MG63 (cell line): ENCODE results near the gene SPPL3. TPM values are rescaled to one million over a fixed set of nuclear protein-coding genes. Genes with fewer than 3 reads are reported as not detected.
"Not testable (repeated sequence)": the region's sequence is repeated elsewhere in the genome, so short reads cannot be mapped to it uniquely, and the experiment has no call there.

Source experiments
- DNase-seq: peaks from one replicate; pipeline ENCODE4 v3.0.0-alpha.2; 2020
- H3K27me3 ChIP-seq: fragments of 250-450 bp; sonication (Bioruptor Pico); 2 replicates; pipeline ENCODE4 v1.5.1; 2020; ENCODE audit warnings: mild to moderate bottlenecking, moderate library complexity
- H3K36me3 ChIP-seq: fragments of 250-450 bp; sonication (Bioruptor Pico); 2 replicates; pipeline ENCODE4 v1.5.1; 2020; ENCODE audit warnings: mild to moderate bottlenecking, moderate library complexity
- H3K4me3 ChIP-seq: fragments of 250-450 bp; sonication (Bioruptor Pico); 2 replicates; pipeline ENCODE4 v1.5.1; 2020; ENCODE audit warnings: mild to moderate bottlenecking, moderate library complexity
- H3K9me3 ChIP-seq: fragments of 250-450 bp; sonication (Bioruptor Pico); 2 replicates; pipeline ENCODE4 v1.5.1; 2020; ENCODE audit warnings: mild to moderate bottlenecking, moderate library complexity
- total RNA-seq: library from RNA; depleted of rRNA; stranded (reverse); fragments of >200 nt; shearing (Covaris generic); gene quantifications from 2 replicates; pipeline ENCODE4 v1.2.3, GENCODE V29; 2014; ENCODE audit warnings: low replicate concordance

Gene SPPL3
- total RNA-seq, 1 experiment from 2014 or later: 6.2 TPM

DNA sequence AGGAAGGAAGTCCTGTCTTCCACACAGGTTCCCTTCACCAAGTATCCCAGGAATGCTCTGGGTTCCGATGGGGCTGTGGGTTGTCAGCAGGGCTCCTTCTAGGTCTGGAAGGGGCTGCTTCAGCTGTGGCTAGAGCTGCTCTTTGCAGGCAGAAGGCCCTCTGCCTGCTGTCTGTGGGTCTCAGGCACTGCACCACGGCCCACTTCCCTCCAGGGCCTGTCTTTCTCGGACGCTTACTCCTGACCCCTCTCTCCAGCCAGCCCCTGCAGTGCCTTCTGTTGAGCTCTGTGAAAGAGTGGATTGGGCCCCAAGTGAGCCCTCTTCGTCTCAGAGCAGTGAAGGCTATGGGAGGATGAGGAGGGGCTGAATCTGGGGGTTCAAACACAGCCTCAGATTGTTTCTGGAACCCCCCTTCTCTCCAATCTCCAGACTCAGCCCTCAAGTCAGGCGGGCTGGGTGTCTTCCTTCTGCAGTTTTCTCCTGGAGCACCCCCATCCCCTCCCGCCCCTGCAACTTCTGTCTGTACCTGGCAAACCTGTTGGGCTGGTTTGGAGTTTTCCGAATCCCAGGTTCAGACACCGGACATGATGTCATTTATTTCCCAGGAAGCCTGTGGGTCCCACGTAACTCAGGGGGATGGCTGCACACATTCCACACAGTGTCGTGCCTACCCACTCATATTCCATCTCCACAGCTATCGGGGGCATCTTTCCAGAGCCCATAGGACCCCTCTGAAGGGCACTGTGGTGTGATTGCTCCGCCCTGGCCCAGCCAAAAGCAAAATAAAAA, 24.9 kb upstream of the SPPL3 start:
- Histone ChIP-seq H3K27me3 (no peaks in the 10 kb centered on the region), H3K36me3 (no peaks in the 10 kb centered on the region), H3K9me3 (no peaks in the 10 kb centered on the region), H3K4me3 (no peak overlapping the region)
- DNase-seq: no peak

DNA sequence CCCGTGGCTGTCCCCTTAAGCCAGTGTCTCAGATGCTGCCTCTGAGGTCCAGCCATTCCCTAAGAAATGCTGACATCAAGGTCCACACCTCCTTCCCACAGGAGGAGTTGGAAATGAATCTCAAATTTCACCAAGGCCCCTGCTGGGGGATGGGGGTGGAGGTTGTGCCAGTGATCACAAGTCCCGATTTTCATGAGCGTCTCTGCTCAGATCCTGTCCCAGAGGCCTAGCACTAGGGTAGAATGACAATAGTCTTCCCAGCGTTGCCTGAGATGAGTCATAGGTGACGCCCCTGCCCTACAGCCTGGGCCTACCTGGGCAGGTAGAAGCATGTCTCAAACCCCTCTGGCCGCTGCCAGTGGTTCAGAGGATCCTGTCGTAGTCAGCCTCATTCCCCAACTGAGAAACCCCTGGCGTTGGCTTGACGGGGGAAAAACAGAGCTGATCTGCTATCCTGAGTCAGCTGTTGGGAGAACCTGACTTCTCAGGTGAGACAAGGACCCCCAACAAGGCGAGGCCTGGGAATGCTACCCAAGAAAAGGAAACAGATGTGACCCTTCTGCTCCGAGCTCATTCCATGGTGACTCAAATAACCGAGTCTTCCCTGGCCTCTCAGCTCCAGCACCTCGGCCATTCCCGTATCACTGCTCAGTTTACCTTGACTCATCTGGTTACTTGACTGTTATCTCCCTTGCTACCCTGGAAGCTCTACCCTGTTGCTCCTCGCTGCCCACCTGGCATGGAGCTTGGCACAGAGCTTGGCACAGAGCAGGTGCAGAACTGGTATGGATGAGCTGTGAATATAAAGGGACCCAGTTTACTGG, 21.8 kb upstream of the SPPL3 start:
- DNase-seq: no peak
- Histone ChIP-seq H3K27me3 (no peaks in the 10 kb centered on the region), H3K9me3 (no peaks in the 10 kb centered on the region), H3K4me3 (no peak overlapping the region), H3K36me3 (no peaks in the 10 kb centered on the region)

- H3K27me3 ChIP-seq: no peaks in the 10 kb centered on the region
These were observed 18.1 kb upstream of the SPPL3 start for GRCh38 chr12:120922279-120922678.

GRCh38 chr12:120921637-120922036, 17.5 kb upstream of the SPPL3 start:
- H3K4me3 ChIP-seq: no peak overlapping the region
- H3K36me3 ChIP-seq: no peaks in the 10 kb centered on the region
- DNase-seq: no peak
- peaks cover 10% of the 10 kb centered on the region; the same call in 1 of the 2 replicates for H3K9me3 ChIP-seq
- H3K27me3 ChIP-seq: no peaks in the 10 kb centered on the region

More at GRCh38 chr12:120922279-120922678, 18.1 kb upstream of the SPPL3 start:
- Histone ChIP-seq H3K36me3 (no peaks in the 10 kb centered on the region), H3K4me3 (no peak overlapping the region), H3K9me3 (peaks cover 10% of the 10 kb centered on the region; the same call in 1 of the 2 replicates)
- no peak for DNase-seq

GRCh38 chr12:120920178-120920577, 16.0 kb upstream of the SPPL3 start:
- H3K36me3 ChIP-seq: no peaks in the 10 kb centered on the region
- no peaks in the 10 kb centered on the region for H3K27me3 ChIP-seq
- H3K4me3 ChIP-seq: no peak overlapping the region
- no peak for DNase-seq
- peaks cover 10% of the 10 kb centered on the region; the same call in 1 of the 2 replicates for H3K9me3 ChIP-seq

DNA sequence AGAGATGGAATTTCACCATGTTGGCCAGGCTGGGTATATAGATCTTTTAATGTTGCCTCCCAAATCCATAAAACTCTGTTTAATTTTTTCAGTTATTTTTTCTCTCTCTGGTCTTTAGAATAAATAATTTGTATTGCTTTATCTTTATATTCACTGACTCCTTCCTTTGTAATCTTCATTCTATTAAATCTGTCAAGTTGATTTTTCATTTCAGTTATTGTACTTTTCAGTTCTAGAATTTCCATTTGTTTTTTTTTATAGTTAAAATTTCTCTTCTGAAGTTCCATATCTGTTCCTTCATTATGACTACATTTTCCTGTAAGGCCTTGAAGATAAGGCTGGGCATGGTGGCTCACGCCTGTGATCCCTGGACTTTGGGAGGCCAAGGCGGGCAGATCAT, 13.6 kb upstream of the SPPL3 start:
- Histone ChIP-seq H3K27me3 (no peaks in the 10 kb centered on the region), H3K4me3 (no peak overlapping the region), H3K9me3 (peaks cover 10% of the 10 kb centered on the region; the same call in 1 of the 2 replicates), H3K36me3 (no peaks in the 10 kb centered on the region)
- DNase-seq: no peak

DNA sequence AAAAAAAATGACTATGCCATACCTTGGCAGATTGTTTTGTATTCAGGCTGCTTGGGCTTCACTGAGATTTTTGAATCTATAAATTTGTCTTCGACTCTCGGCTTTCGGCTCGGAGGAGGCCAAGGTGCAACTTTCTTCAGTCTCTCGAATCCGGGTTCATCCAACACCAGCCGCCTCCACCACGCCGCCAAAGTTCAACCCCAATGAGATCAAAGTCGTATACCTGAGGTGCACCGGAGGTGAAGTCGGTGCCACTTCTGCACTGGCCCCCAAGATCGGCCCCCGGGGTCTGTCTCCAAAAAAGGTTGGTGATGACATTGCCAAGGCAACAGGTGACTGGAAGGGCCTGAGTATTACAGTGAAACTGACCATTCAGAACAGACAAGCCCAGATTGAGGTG, 12.4 kb upstream of the SPPL3 start:
- Histone ChIP-seq H3K27me3 (no peaks in the 10 kb centered on the region), H3K9me3 (peaks cover 10% of the 10 kb centered on the region; the same call in 1 of the 2 replicates)

GRCh38 chr12:120914794-120915193, 10.6 kb upstream of the SPPL3 start:
- Histone ChIP-seq H3K27me3 (no peaks in the 10 kb centered on the region), H3K4me3 (no peak overlapping the region), H3K36me3 (no peaks in the 10 kb centered on the region), H3K9me3 (peaks cover 10% of the 10 kb centered on the region; the same call in 1 of the 2 replicates)
- DNase-seq: no peak

More for the DNA sequence above, 12.4 kb upstream of the SPPL3 start:
- Histone ChIP-seq H3K4me3 (no peak overlapping the region), H3K36me3 (no peaks in the 10 kb centered on the region)
- no peak for DNase-seq

DNA sequence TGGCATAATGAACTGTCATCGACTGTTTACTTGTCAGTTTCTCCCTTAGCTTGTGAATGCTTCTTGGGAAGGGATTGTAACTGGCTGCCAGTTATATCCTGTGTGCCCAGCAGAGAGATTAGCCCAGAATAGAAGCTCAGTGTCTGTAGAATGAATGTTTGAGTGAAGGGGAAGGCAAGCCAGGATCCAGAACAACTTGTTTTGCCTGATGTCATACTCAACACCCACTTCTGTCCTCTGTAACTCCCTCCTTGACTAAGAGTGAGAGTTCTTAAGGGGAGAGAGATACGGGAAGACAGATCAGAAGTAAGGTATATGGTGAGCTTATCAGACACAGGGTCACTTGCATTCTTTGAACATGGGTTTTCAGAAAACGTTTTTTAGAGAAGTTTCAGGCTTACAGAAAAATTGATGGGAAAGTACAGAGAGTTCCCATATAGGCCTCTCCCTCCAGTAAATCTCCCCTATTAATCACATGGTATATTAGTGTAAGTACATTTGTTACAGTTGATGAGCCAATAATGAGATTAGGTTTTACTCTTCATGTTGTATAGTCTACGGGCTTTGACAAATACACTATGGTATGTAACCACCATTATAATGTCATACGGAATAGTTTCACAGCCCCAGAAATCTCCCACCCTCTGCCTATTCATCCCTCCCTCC, 5.6 kb upstream of the SPPL3 start:
- no peaks in the 10 kb centered on the region for H3K9me3 ChIP-seq
- no peak for DNase-seq

GRCh38 chr12:120905856-120906384, 1.8 kb upstream of the SPPL3 start:
- Histone ChIP-seq H3K4me3 (no peak overlapping the region), H3K9me3 (no peaks in the 10 kb centered on the region), H3K27me3 (no peaks in the 10 kb centered on the region), H3K36me3 (no peaks in the 10 kb centered on the region)
- DNase-seq: no peak

More for the DNA sequence above, 5.6 kb upstream of the SPPL3 start:
- Histone ChIP-seq H3K4me3 (no peak overlapping the region), H3K27me3 (no peaks in the 10 kb centered on the region), H3K36me3 (no peaks in the 10 kb centered on the region)

DNA sequence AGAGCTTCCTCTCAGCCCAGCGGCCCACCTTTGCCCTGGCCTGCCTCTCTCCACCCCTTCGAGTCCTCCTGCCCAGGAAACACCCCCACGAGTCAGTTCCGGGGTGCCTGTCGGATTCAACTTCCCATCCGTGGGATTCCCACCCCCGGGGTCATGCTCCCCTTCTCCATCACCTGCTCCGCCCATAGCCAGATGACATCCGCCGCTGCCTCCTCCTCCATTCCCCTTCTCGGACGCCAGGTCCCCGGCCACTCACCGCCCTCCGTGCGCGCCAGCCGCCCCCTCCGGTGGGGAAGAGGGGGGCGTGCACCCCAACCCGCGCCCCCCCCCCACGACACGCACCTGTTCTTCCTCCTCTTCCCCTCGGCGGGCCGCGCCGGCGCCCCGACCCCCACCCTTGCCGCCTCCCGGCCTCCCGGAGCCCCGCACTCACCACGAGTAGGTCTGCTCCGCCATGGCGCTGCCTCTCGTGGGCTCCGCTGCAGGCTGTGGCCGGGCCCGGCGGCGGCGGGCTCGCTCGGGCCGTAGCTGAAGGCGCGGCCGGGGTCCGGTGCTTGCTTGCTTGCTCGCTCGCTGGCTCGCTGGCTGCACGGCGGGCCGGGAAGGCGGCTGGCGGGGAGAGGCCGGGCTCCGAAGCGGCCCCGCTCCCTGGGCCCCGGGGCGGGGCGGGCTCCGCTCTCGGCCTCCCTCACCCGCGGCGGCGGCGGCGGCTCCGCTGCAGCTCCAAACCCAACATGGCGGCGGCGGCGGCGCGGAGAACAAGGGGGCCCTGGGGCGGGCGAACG, 554 bp downstream of the SPPL3 start:
- Histone ChIP-seq H3K4me3 (peak overlapping the region; percentile 71), H3K9me3 (no peaks in the 10 kb centered on the region), H3K27me3 (no peaks in the 10 kb centered on the region), H3K36me3 (0 out of 2 replicates have a peak, but pooled peaks cover 3% of the 10 kb centered on the region)
- DNase-seq: peak; percentile 38

GRCh38 chr12:120902846-120903411, 1.2 kb downstream of the SPPL3 start:
- no peak for DNase-seq
- H3K27me3 ChIP-seq: no peaks in the 10 kb centered on the region
- H3K4me3 ChIP-seq: peak overlapping the region; percentile 71
- H3K36me3 ChIP-seq: 0 out of 2 replicates have a peak, but pooled peaks cover 3% of the 10 kb centered on the region
- no peaks in the 10 kb centered on the region for H3K9me3 ChIP-seq

DNA sequence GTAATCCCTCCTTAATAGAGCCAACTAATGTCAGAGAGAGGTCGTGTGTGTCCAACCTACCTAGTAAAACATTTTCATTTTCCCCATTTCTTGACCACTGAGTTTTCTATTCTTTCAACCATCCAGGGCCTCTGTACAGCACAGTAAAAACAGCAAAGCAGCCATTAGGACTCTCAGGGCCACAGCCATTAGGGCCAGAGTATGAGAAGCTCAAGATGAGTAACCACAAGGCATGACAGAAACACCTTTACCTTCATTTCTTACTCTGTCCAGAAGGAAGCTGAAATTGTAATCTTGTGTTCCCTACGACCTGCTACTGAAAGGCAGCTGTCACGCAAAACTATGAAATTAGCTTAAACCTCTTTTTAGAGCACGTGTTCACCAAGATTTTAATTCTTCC, 2.3 kb downstream of the SPPL3 start:
- no peak for DNase-seq
- no peaks in the 10 kb centered on the region for H3K9me3 ChIP-seq
- no peaks in the 10 kb centered on the region for H3K27me3 ChIP-seq
- 0 out of 2 replicates have a peak, but pooled peaks cover 3% of the 10 kb centered on the region for H3K36me3 ChIP-seq
- H3K4me3 ChIP-seq: no peak overlapping the region

GRCh38 chr12:120901101-120901500, 3.1 kb downstream of the SPPL3 start:
- H3K9me3 ChIP-seq, H3K4me3 ChIP-seq, H3K27me3 ChIP-seq, H3K36me3 ChIP-seq, DNase-seq: not testable (repeated sequence)

DNA sequence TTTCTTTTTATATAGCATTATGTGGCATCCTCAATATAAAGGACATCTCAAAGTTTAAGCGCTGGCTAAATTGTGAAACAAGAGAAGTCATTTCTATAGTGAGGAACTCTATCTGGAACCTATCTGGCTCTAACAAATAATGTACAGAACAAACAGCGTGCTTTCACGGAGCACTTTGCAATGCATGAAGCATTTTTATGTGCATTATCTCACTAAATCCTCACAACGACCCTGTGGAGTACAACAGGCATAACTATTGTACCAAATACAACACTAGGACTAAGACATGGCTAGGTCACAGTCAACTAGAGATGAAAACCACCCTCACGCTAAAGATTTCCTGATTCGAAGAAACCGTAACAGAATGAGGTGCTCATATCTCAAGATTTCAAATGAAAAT, 8.6 kb downstream of the SPPL3 start:
- H3K4me3 ChIP-seq: no peak overlapping the region
- no peaks in the 10 kb centered on the region for H3K27me3 ChIP-seq
- H3K9me3 ChIP-seq: no peaks in the 10 kb centered on the region
- 0 out of 2 replicates have a peak, but pooled peaks cover 3% of the 10 kb centered on the region for H3K36me3 ChIP-seq
- no peak for DNase-seq

- H3K9me3 ChIP-seq: no peaks in the 10 kb centered on the region
- no peaks in the 10 kb centered on the region for H3K36me3 ChIP-seq
- no peak for DNase-seq
- H3K27me3 ChIP-seq: no peaks in the 10 kb centered on the region
- H3K4me3 ChIP-seq: no peak overlapping the region
These were observed 11.9 kb downstream of the SPPL3 start for GRCh38 chr12:120892265-120892664.
